Fibroblast of lung (primary cell): ENCODE data around the gene DCXR. TPM values are rescaled to one million over a fixed set of nuclear protein-coding genes. Genes with fewer than 3 reads are reported as not detected.

ENCODE experiments used
- DNase-seq, 2 donors: peaks; one replicate each; pipeline versions ENCODE4 v3.0.0 to v3.0.0-alpha.2; 2010; ENCODE audit warnings: low read depth in 2 of 2
- H2AFZ ChIP-seq: 2 replicates; pipeline ENCODE4 v1.5.1; 2012; ENCODE audit warnings: low read length, control low read depth, inconsistent platforms
- H3K27ac ChIP-seq: 2 replicates; pipeline ENCODE4 v1.5.1; 2011; ENCODE audit warnings: low read length, control low read depth; ENCODE audit not compliant: insufficient read depth
- H3K27me3 ChIP-seq: 2 replicates; pipeline ENCODE4 v1.5.1; 2011; ENCODE audit warnings: mild to moderate bottlenecking, low read length; ENCODE audit not compliant: control insufficient read depth, insufficient read depth
- H3K36me3 ChIP-seq: 2 replicates; pipeline ENCODE4 v1.5.1; 2011; ENCODE audit warnings: low read length; ENCODE audit not compliant: control insufficient read depth, insufficient read depth
- H3K4me1 ChIP-seq: 2 replicates; pipeline ENCODE4 v1.5.1; 2011; ENCODE audit warnings: low read length; ENCODE audit not compliant: control insufficient read depth, insufficient read depth; ENCODE audit errors: extremely low read depth
- H3K4me2 ChIP-seq: 2 replicates; pipeline ENCODE4 v1.5.1; 2011; ENCODE audit warnings: low read length, control low read depth; ENCODE audit not compliant: insufficient read depth; ENCODE audit errors: extremely low read depth
- H3K4me3 ChIP-seq, 4 experiments: fragments of 200-600 bp in 1 of 4; sonication (generic) in 1 of 4; replicated peaks in 1 of 4; 2 replicates each; pipeline ENCODE4 v1.5.1; 2011 to 2016; ENCODE audit warnings: low read length in 4 of 4, low read depth in 3 of 4, mild to moderate bottlenecking in 3 of 4, control low read depth in 2 of 4, inconsistent platforms in 1 of 4, mixed read lengths in 1 of 4; ENCODE audit not compliant: insufficient read depth in 1 of 4; ENCODE audit errors: control extremely low read depth in 1 of 4
- H3K79me2 ChIP-seq: 2 replicates; pipeline ENCODE4 v1.5.1; 2012; ENCODE audit warnings: mild to moderate bottlenecking, low read length, inconsistent platforms; ENCODE audit not compliant: control insufficient read depth, insufficient read depth
- H3K9ac ChIP-seq: 2 replicates; pipeline ENCODE4 v1.5.1; 2011; ENCODE audit warnings: mild to moderate bottlenecking, low read length, control low read depth; ENCODE audit not compliant: insufficient read depth
- H3K9me3 ChIP-seq: 2 replicates; pipeline ENCODE4 v1.5.1; 2012; ENCODE audit warnings: low read depth, low read length; ENCODE audit not compliant: control insufficient read depth, insufficient read depth
- H4K20me1 ChIP-seq: 2 replicates; pipeline ENCODE4 v1.5.1; 2011; ENCODE audit warnings: low read length; ENCODE audit not compliant: control insufficient read depth, insufficient read depth; ENCODE audit errors: extremely low read depth
- CTCF ChIP-seq, 2 donors: IDR thresholded peaks in 1 of 2; conservative IDR thresholded peaks in 1 of 2; 1 replicate in 1 of 2; 2 replicates in 1 of 2; pipeline ENCODE4 v1.5.1; 2011 to 2012; ENCODE audit warnings: low read length in 2 of 2, control low read depth in 1 of 2, inconsistent platforms in 1 of 2, low read depth in 1 of 2, mild to moderate bottlenecking in 1 of 2
- EZH2 ChIP-seq: IDR thresholded peaks from 2 replicates; pipeline ENCODE4 v1.5.1; 2012; ENCODE audit warnings: low read length, control low read depth, mild to moderate bottlenecking; ENCODE audit errors: missing control alignments
- polyA plus RNA-seq, 2 donors: library from polyadenylated mRNA; depleted of rRNA in 1 of 2; stranded (reverse) in 1 of 2; unstranded in 1 of 2; fragments of >200 nt; gene quantifications; 2 replicates each; pipeline ENCODE4 v1.2.1, GENCODE V29; 2011 to 2012; ENCODE audit warnings: missing spikeins in 1 of 2
- total RNA-seq: library from RNA; depleted of rRNA; stranded (reverse); fragments of >200 nt; gene quantifications from 2 replicates; pipeline ENCODE4 v1.2.1, GENCODE V29; 2014

DCXR gene
- total and polyA plus RNA-seq, 2 donors (not counting 1 experiment from before 2014, with no cell fraction given) = 34.8 to 43.6 TPM

DNA sequence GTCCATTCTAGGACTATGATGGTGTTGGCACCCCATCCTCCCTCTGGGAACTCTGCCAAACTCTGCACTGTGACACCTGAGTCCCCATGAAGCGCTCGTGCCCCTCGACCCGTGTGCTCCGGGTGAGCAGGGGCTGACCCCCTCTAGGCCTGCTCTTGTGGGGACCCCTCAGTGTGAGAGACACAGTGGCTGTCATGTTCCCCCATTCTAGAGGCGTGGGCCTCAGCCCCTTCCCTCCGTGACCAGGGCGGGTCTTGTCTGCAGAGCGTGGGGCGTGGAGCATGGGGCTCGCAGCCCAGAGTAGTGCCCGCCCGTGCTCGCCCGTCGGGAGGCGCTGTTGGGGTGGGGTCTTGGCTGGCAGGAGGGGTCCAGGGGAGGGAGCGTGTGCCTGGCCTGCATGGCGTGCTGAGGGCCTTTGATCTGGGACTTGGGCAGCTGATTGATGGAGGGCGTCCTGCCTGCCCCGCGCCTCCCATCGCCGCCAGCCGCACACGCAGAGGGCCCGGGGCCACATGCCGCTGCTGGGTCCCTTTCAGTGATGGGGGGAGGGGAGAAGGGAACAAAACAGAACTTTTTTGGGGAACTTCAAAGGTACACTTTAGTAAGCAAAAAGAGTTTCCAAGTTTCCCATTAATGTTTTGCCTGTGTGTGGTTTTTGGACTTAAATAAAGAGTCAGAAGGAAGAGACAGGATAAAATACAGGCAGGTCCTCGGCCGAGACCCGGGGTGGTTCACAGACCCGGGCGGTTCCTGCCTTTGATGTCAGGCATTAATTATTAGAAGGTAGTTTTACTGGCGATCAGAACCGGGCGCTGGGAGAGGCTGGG lies 37.3 kb downstream of the DCXR start:
- no peak overlapping the region for H2AFZ ChIP-seq
- H3K27ac ChIP-seq = no peak overlapping the region
- peaks cover 2% of the 10 kb centered on the region for H3K36me3 ChIP-seq
- peaks cover 18% of the 10 kb centered on the region for H3K4me1 ChIP-seq
- TF ChIP-seq CTCF (conservative IDR thresholded peaks at IDR 0.05 in 1 of 2, IDR thresholded peaks at IDR 0.05 in 1 of 2; ENCODE audit: low read depth in 1 of 2, low read length in 2 of 2) (no peak), EZH2 (no peak)
- no peak for DNase-seq
- H3K27me3 ChIP-seq = no peaks in the 10 kb centered on the region
- no peaks in the 10 kb centered on the region for H3K79me2 ChIP-seq
- H4K20me1 ChIP-seq = no peaks in the 10 kb centered on the region
- no peak overlapping the region for H3K4me2 ChIP-seq
- no peak overlapping the region for H3K4me3 ChIP-seq
- no peaks in the 10 kb centered on the region for H3K9me3 ChIP-seq
- no peak overlapping the region for H3K9ac ChIP-seq

DNA sequence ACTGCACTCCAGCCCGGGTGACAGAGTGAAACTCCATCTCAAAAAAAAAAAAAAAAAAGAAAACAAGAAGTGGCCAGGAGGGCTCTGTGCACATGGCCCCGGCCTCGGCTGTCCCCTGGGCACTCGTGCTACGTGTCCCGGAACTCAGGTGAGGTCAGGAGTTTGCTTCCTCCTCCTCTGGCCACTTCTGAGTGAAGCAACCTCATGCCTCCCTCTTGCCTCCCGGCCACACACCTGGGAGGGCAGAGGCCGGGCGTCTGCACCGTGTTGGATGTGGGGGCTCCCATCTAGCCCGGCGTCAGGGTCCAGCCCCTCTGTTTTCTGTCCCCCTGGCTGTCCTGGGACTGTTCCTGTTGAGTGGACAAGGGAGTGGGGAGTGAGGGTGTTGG lies 37.9 kb downstream of the DCXR start:
- H3K27me3 ChIP-seq = no peaks in the 10 kb centered on the region
- no peaks in the 10 kb centered on the region for H4K20me1 ChIP-seq
- no peak overlapping the region for H3K27ac ChIP-seq
- H2AFZ ChIP-seq = no peak overlapping the region
- no peak overlapping the region for H3K9ac ChIP-seq
- no peak overlapping the region for H3K4me2 ChIP-seq
- no peak overlapping the region for H3K4me3 ChIP-seq
- no peaks in the 10 kb centered on the region for H3K9me3 ChIP-seq
- DNase-seq = no peak
- H3K36me3 ChIP-seq = peaks cover 2% of the 10 kb centered on the region
- H3K79me2 ChIP-seq = no peaks in the 10 kb centered on the region
- no peak for TF ChIP-seq CTCF (conservative IDR thresholded peaks at IDR 0.05 in 1 of 2, IDR thresholded peaks at IDR 0.05 in 1 of 2; ENCODE audit: low read depth in 1 of 2, low read length in 2 of 2)
- no peak for TF ChIP-seq EZH2
- H3K4me1 ChIP-seq = peaks cover 21% of the 10 kb centered on the region

- H3K27me3 ChIP-seq = no peaks in the 10 kb centered on the region
- H3K4me3 ChIP-seq = no peak overlapping the region
- peaks cover 2% of the 10 kb centered on the region for H3K36me3 ChIP-seq
- H3K4me1 ChIP-seq = peaks cover 15% of the 10 kb centered on the region
- no peak overlapping the region for H3K9ac ChIP-seq
- H2AFZ ChIP-seq = no peak overlapping the region
- H3K27ac ChIP-seq = no peak overlapping the region
- DNase-seq = no peak
- no peaks in the 10 kb centered on the region for H4K20me1 ChIP-seq
- no peak for TF ChIP-seq CTCF (conservative IDR thresholded peaks at IDR 0.05 in 1 of 2, IDR thresholded peaks at IDR 0.05 in 1 of 2; ENCODE audit: low read depth in 1 of 2, low read length in 2 of 2)
- no peak for TF ChIP-seq EZH2
- H3K4me2 ChIP-seq = no peak overlapping the region
- no peaks in the 10 kb centered on the region for H3K9me3 ChIP-seq
- no peaks in the 10 kb centered on the region for H3K79me2 ChIP-seq
These were observed 38.6 kb downstream of the DCXR start for GRCh38 chr17:81998691-81999438.
